ENCODE measurements around the gene IFT20. TPM values are rescaled to one million over a fixed set of nuclear protein-coding genes. Genes with fewer than 3 reads are reported as not detected.
A peak's percentile ranks its signal among the peaks of the same experiment; 100 is the strongest.

The IFT20 gene
- total and polyA plus RNA-seq, 10 of the 15 experiments (the other 5 are each of a cell fraction or from before 2014, with no cell fraction given) = 9.4 to 38.2 (median 19.1) TPM

DNA sequence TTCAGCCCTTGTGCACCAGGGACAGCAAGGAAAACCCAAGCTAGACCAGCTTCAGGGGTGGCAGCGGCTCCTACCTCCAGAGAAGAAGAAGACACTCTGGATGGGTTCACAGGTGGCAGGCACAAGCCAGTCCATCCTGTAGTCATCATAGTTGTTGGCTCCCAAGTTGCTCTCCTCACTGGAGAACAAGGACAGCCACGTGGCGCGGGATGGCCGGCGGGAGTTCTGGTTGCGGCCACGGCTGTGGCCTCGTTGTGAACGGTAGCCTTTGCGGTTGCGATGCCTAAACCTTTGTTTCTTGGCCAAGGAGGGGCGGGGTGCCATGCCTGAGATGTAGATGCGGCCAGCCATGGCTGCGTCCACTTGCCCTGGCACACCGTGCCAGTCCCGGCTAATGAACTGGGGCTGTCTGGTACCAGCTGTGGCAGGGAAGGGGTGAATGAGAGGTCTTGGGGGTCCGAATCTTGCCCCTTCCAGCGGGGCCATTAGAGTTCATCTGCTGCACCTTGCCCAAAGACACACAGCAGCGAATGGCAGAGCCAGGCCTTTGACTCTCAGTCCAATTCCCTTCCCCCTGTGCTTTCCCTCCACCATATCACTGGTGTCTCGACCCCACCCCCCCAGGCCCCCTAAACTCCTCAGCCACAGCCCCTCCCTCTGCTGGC is 32.5 kb upstream of the IFT20 start:
- Histone ChIP-seq H3K27ac (ENCODE audit: control insufficient read depth, insufficient read depth) (no peak overlapping the region), H3K36me3 (ENCODE audit: control insufficient read depth in 2 of 2, insufficient read depth in 2 of 2, low read length in 1 of 2) (no peaks in the 10 kb centered on the region; a peak in 1 of 4 replicates), H3K4me3 (no peak overlapping the region), H3K9ac (ENCODE audit: control insufficient read depth, insufficient read depth, low read length) (no peak overlapping the region), H3K27me3 (replicated peaks in 1 of 2; ENCODE audit: control insufficient read depth in 2 of 2, insufficient read depth in 2 of 2, low read length in 1 of 2) (no peaks in the 10 kb centered on the region), H4K20me1 (ENCODE audit: control insufficient read depth, insufficient read depth) (no peaks in the 10 kb centered on the region), H3K9me3 (replicated peaks; ENCODE audit: control insufficient read depth, insufficient read depth, low read length) (no peaks in the 10 kb centered on the region), H3K4me1 (ENCODE audit: control insufficient read depth, insufficient read depth, low read length) (peaks cover 3% of the 10 kb centered on the region; the same call in 1 of the 2 replicates), H3K4me2 (ENCODE audit: control insufficient read depth, insufficient read depth) (no peak overlapping the region), H3K79me2 (ENCODE audit: control insufficient read depth, insufficient read depth, low read length) (peaks cover 1% of the 10 kb centered on the region; the same call in 1 of the 2 replicates), H2AFZ (ENCODE audit: control insufficient read depth, low read depth, low read length) (no peak overlapping the region)
- CTCF ChIA-PET = no interaction called here
- no peak for DNase-seq (ENCODE audit: low read depth, low spot score)
- no TSS peak for BruUV-seq (replicated peaks)
- no peak for ATAC-seq
- 86% methylated on average over 20 of the region's 21 CpGs for WGBS (ENCODE audit: insufficient coverage, insufficient replicate concordance, low lambda C conversion rate, missing lambda C conversion rate)
- RAD21 ChIA-PET (ENCODE audit: unreplicated experiment) = no interaction called here
- POLR2A ChIA-PET = interaction anchor here (0.6 kb wide), 1 partner anchor 119 kb away, joined by 7 read pairs; no protein-coding TSS in a partner anchor
- intact Hi-C loops (cut with micrococcal nuclease; ENCODE audit: unreplicated experiment) = no loop called here
- SMC1A ChIA-PET (ENCODE audit: uncharacterized antibody, unreplicated experiment) = interaction anchor here (0.9 kb wide), 1 partner anchor 10 kb away, joined by 4 read pairs; the partner anchor contains the start of gene POLDIP2
- TF ChIP-seq EP300 (IDR thresholded peaks at IDR 0.05; ENCODE audit: borderline replicate concordance in 1 of 2, control insufficient read depth in 1 of 2, low read depth in 2 of 2, low read length in 2 of 2) = no peak
- TF ChIP-seq MEF2B (IDR thresholded peaks at IDR 0.05; ENCODE audit: partially characterized antibody, poor library complexity, severe bottlenecking) = no peak
- TF ChIP-seq RELA (IDR thresholded peaks at IDR 0.05; ENCODE audit: borderline replicate concordance, partially characterized antibody) = no peak
- no peak for TF ChIP-seq ZZZ3 (IDR thresholded peaks at IDR 0.05; ENCODE audit: control insufficient read depth, insufficient read length, low read depth)
- TF ChIP-seq, protein P1, sequence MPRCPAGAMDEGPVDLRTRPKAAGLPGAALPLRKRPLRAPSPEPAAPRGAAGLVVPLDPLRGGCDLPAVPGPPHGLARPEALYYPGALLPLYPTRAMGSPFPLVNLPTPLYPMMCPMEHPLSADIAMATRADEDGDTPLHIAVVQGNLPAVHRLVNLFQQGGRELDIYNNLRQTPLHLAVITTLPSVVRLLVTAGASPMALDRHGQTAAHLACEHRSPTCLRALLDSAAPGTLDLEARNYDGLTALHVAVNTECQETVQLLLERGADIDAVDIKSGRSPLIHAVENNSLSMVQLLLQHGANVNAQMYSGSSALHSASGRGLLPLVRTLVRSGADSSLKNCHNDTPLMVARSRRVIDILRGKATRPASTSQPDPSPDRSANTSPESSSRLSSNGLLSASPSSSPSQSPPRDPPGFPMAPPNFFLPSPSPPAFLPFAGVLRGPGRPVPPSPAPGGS (IDR thresholded peaks at IDR 0.05; ENCODE audit: borderline replicate concordance, insufficient read depth, low read depth, low read length, poor library complexity, severe bottlenecking) = peak; percentile 4
- FAIRE-seq = no peak
- in situ Hi-C loops (cut with MboI) = no loop called here
